GM12872 (cell line): Measurements from ENCODE around the gene OTOF.

Experiments used
- TF ChIP-seq, protein P1 (sequence below): IDR thresholded peaks from 3 replicates; pipeline ENCODE4 v1.5.1; 2011; ENCODE audit warnings: low read depth, mild to moderate bottlenecking, low read length, moderate library complexity; ENCODE audit not compliant: insufficient read depth

Gene OTOF

DNA sequence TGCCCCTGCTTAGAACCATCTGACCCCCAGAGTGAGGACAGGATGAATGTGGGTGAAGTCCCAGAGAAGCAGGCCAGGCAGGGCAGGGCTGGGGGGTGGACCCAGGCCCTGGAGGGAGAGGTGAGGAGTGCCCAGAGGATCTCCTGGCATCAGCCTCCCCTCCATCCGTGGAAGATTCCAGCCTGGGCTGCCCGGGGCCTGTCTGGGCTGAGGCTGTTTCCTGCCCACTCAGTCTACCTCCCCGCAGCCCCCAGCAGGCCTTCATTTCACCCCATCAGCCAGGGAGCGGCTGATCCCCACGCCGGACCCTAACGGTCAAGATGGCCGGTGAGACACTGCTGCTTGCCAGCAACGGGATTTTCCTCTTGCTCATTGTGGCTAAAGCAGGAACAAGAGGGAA, 35.3 kb upstream of the OTOF start:
- TF ChIP-seq, protein P1, sequence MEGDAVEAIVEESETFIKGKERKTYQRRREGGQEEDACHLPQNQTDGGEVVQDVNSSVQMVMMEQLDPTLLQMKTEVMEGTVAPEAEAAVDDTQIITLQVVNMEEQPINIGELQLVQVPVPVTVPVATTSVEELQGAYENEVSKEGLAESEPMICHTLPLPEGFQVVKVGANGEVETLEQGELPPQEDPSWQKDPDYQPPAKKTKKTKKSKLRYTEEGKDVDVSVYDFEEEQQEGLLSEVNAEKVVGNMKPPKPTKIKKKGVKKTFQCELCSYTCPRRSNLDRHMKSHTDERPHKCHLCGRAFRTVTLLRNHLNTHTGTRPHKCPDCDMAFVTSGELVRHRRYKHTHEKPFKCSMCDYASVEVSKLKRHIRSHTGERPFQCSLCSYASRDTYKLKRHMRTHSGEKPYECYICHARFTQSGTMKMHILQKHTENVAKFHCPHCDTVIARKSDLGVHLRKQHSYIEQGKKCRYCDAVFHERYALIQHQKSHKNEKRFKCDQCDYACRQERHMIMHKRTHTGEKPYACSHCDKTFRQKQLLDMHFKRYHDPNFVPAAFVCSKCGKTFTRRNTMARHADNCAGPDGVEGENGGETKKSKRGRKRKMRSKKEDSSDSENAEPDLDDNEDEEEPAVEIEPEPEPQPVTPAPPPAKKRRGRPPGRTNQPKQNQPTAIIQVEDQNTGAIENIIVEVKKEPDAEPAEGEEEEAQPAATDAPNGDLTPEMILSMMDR: no peak

DNA sequence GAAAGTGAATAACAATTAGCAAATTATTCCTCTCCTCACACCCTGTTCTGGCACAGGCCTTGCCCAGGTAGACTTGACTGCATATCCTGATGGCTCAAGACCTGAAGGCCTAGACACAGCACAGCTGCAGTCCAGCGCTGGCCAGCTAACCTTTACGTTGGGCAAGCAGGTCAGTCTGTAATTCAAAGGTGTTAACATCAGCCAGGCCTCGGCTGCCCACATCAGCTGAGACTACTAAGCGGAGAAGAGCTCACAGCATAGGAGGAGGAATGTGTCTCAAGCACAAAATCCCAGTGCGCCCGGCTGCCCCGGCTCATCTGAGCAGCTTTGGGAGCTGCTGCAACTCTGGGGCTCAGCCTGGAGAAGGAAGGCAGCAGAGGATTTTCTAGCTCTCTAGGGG, 33.5 kb upstream of the OTOF start:
- TF ChIP-seq, protein P1: no peak

DNA sequence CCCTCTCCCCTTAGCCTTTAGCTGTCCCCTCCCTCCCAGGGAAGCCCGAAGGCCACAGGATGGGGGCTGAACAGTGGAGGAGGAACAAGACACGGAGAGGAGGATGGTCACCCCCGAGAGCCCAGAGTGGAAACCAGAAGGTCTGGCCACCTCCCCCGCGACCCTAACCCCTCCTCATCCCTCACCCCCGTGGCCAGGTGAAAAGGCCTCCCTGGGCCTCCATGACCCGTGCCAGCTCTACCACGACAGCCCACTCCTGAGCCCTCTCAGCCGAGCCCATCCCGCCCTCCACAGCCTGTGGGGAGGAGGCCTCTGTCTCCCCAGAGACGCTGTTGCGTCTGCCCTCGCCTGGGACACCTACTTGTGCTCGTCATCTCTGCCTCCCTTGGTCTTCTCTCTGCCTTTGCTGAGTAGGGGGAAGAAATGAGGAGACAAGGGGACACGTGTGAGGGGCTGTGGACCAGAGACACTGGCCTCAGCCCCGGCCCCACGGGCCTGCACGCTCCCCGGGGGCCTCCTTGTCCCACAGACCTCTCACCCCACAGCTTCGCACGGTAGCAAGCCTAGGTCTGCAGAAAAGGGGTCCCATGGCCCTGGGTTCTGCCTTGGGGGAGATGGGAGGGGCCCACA, 32.5 kb upstream of the OTOF start:
- TF ChIP-seq, protein P1: no peak

DNA sequence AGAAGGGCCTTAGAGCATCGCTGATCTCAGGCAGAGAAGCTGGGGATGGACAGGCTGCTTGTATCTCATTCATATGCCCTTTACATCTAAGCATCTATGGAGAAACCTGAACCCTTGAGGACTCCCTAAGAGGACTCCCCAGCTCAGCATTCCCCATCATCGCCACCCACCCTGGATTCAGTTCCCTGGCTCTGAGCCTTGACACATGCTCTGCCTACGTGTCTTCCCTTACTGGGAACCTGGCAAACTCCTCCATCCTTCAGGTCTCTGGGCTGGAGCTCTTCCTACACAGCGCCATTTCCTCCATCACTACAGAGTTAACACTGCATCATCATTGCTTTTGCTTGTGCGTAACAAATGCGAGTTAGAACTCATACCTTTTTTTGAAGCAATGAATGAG, 31.2 kb upstream of the OTOF start:
- TF ChIP-seq, protein P1: no peak

DNA sequence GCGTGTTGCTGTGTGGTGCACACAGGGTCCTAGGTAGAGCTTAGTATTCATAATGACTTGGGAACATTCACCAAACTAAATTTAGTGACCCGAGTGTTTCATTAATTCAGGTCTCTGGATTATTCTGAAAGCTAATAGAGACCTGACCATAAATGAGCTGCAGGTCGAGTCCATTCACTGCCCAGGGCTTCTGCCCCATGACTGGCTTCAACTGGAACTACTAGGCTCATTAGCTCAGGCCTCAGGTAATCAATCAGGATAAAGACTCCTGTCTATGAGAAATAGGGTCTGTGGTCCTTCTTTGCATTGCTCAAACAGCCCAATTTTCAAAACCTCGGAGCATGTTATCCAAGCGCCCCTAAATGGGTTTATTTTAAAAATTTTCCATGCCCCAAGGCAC, 30.0 kb upstream of the OTOF start:
- TF ChIP-seq, protein P1: no peak

DNA sequence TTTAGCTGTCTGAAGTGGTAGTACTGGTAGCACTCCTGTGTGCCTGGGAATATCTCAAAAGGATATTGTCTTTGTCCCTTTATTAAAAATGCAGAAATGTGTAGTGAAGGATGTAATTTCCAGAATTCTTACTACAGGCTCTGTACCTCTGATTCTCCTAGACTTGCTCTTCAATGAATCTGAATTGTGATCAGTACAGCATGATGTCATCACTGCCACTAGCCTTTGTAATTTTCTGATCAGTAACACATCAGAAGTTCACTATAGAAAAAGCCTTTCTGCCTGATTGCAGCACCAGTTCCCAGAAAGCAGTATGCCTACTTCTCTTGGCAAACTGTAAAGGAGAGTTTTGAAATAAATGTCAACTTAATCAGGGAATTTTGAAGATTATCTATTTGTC, 29.2 kb upstream of the OTOF start:
- TF ChIP-seq, protein P1: no peak

DNA sequence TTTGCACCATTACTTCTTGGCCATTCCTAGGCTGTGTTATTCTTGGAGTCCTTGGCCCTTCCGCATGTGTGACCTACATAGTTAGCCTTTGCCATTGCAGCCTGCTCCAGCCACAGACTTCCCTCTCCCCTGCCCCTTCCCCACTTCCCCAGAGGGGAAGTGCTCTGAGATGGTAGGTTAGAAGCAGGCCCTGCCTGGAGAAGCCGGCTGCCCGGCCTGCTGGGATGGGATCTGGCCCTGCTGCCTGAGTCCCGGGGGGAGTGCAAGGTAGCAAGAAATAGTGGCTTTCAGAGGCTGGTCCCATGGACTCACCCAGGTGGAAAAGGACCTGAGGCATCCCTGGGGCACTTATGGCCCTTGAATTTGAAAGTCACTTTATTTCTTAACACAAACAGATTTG, 28.4 kb upstream of the OTOF start:
- TF ChIP-seq, protein P1: no peak

DNA sequence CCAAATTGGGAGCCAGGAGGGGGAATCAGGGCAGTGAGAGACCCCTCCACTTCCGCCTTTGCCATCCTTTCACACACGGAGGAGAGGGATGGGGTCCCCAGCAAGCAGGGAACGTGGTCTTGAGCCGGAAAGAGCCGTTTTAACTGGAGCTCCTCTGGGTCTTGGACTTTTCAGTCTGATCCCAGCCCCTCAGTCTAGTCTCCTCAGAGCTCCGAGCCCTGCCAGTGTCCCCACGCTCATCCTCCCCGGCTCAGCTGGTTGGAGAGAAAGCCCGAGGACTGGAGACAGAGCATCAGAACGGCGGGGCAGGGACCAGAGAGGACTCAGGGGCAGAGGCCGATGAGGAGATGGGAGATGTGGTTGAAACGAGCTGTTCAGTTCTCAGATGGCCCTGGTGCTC, 26.1 kb upstream of the OTOF start:
- TF ChIP-seq, protein P1: no peak
